Spleen (tissue), 7 donors: ENCODE measurements around the gene ATP2A1.

Source experiments
- POLR2AphosphoS5 ChIP-seq, 3 donors: sonication (generic); formaldehyde crosslinking; IDR thresholded peaks; one replicate each; pipeline ENCODE4 v1.5.1; 2017; ENCODE audit warnings: antibody characterized with exemption in 3 of 3
- TF ChIP-seq, protein P1 (sequence below), 11 experiments: fragments of 200-600 bp in 7 of 11; fragments of 450-650 bp in 4 of 11; sonication (generic) in 4 of 11; IDR thresholded peaks in 8 of 11; conservative IDR thresholded peaks in 3 of 11; 1 replicate in 7 of 11; 2 replicates in 4 of 11; pipeline versions ENCODE4 v1.4.0 to v1.8.0; 2016 to 2021; ENCODE audit warnings: antibody characterized with exemption in 11 of 11, inconsistent platforms in 4 of 11, mild to moderate bottlenecking in 1 of 11
- donor health status: DM: no; HTN: no; CAD: no; lungs with moderate emphysema.
- donor health status: DM: no; HTN: no; CAD: no.
- donor health status: DM: no; HTN: no; CAD: no.

DNA sequence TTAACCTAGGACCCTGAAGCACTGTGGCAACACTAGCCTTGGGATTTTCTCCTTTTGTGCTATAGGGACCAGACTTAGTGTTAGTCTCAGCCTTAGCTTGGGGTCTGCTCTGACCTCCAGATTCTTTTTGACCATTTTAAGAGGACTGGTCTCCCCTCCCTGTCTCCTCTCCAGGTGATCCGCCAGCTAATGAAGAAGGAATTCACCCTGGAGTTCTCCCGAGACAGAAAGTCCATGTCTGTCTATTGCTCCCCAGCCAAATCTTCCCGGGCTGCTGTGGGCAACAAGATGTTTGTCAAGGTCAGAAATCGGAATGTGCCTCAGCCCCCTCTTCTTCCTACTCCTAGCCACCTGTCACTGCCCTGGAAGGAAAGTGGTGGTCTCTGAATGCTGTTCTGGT, 19.5 kb downstream of the ATP2A1 start:
- TF ChIP-seq, protein P1, sequence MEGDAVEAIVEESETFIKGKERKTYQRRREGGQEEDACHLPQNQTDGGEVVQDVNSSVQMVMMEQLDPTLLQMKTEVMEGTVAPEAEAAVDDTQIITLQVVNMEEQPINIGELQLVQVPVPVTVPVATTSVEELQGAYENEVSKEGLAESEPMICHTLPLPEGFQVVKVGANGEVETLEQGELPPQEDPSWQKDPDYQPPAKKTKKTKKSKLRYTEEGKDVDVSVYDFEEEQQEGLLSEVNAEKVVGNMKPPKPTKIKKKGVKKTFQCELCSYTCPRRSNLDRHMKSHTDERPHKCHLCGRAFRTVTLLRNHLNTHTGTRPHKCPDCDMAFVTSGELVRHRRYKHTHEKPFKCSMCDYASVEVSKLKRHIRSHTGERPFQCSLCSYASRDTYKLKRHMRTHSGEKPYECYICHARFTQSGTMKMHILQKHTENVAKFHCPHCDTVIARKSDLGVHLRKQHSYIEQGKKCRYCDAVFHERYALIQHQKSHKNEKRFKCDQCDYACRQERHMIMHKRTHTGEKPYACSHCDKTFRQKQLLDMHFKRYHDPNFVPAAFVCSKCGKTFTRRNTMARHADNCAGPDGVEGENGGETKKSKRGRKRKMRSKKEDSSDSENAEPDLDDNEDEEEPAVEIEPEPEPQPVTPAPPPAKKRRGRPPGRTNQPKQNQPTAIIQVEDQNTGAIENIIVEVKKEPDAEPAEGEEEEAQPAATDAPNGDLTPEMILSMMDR (IDR thresholded peaks at IDR 0.05 in 8 of 11, conservative IDR thresholded peaks at IDR 0.05 in 3 of 11): no peak
- TF ChIP-seq POLR2AphosphoS5 (IDR thresholded peaks at IDR 0.05): no peak
